ENCODE measurements around the gene TMEM260. TPM values are rescaled to one million over a fixed set of nuclear protein-coding genes. Genes with fewer than 3 reads are reported as not detected.
"Not testable (repeated sequence)": the region's sequence is repeated elsewhere in the genome, so short reads cannot be mapped to it uniquely, and the experiment has no call there.

The TMEM260 gene
- polyA plus RNA-seq, 1 donor = 22.7 TPM

- DNase-seq = no peak
- H3K36me3 ChIP-seq (ENCODE audit: control insufficient read depth, insufficient read depth, low read length) = peaks cover 16% of the 10 kb centered on the region
- no peaks in the 10 kb centered on the region for H3K9me3 ChIP-seq (ENCODE audit: control insufficient read depth, low read depth, low read length)
- H3K27me3 ChIP-seq (ENCODE audit: control insufficient read depth, insufficient read depth, low read length) = no peaks in the 10 kb centered on the region
- H3K4me1 ChIP-seq (ENCODE audit: control insufficient read depth, insufficient read depth, low read length) = no peaks in the 10 kb centered on the region
- 20% methylated on average over 1 of the region's 5 CpGs for WGBS (ENCODE audit: insufficient coverage, low lambda C conversion rate)
- no peak overlapping the region for H3K4me3 ChIP-seq (ENCODE audit: low read length)
- H3K27ac ChIP-seq (ENCODE audit: low read length) = no peak overlapping the region
Observed at GRCh38 chr14:56592746-56593544, 13.3 kb downstream of the TMEM260 start.

- Histone ChIP-seq H3K27ac (ENCODE audit: low read length) (no peak overlapping the region), H3K9me3 (ENCODE audit: control insufficient read depth, low read depth, low read length) (no peaks in the 10 kb centered on the region), H3K27me3 (ENCODE audit: control insufficient read depth, insufficient read depth, low read length) (no peaks in the 10 kb centered on the region), H3K36me3 (ENCODE audit: control insufficient read depth, insufficient read depth, low read length) (peaks cover 18% of the 10 kb centered on the region), H3K4me3 (ENCODE audit: low read length) (no peak overlapping the region), H3K4me1 (ENCODE audit: control insufficient read depth, insufficient read depth, low read length) (no peaks in the 10 kb centered on the region)
- WGBS (ENCODE audit: insufficient coverage, low lambda C conversion rate) = no CpG with 5 or more reads among the region's 1 CpG
- DNase-seq = no peak
Observed at GRCh38 chr14:56594428-56594827, 14.8 kb downstream of the TMEM260 start.

- no peak for DNase-seq
- Histone ChIP-seq H3K36me3 (ENCODE audit: control insufficient read depth, insufficient read depth, low read length) (peaks cover 9% of the 10 kb centered on the region), H3K4me3 (ENCODE audit: low read length) (no peak overlapping the region), H3K4me1 (ENCODE audit: control insufficient read depth, insufficient read depth, low read length) (no peaks in the 10 kb centered on the region), H3K27me3 (ENCODE audit: control insufficient read depth, insufficient read depth, low read length) (no peaks in the 10 kb centered on the region), H3K27ac (ENCODE audit: low read length) (no peak overlapping the region), H3K9me3 (ENCODE audit: control insufficient read depth, low read depth, low read length) (no peaks in the 10 kb centered on the region)
- no CpG with 5 or more reads among the region's 1 CpG for WGBS (ENCODE audit: insufficient coverage, low lambda C conversion rate)
Observed at GRCh38 chr14:56598519-56598918, 18.9 kb downstream of the TMEM260 start.

GRCh38 chr14:56603648-56604047 lies 24.1 kb downstream of the TMEM260 start:
- Histone ChIP-seq H3K4me1 (ENCODE audit: control insufficient read depth, insufficient read depth, low read length) (no peaks in the 10 kb centered on the region), H3K27ac (ENCODE audit: low read length) (no peak overlapping the region), H3K4me3 (ENCODE audit: low read length) (no peak overlapping the region), H3K27me3 (ENCODE audit: control insufficient read depth, insufficient read depth, low read length) (no peaks in the 10 kb centered on the region), H3K9me3 (ENCODE audit: control insufficient read depth, low read depth, low read length) (no peaks in the 10 kb centered on the region), H3K36me3 (ENCODE audit: control insufficient read depth, insufficient read depth, low read length) (peaks cover 12% of the 10 kb centered on the region)
- no peak for DNase-seq
- no CpG with 5 or more reads among the region's 2 CpGs for WGBS (ENCODE audit: insufficient coverage, low lambda C conversion rate)

GRCh38 chr14:56608689-56609088 lies 29.1 kb downstream of the TMEM260 start:
- 100% methylated on average over 1 of the region's 2 CpGs for WGBS (ENCODE audit: insufficient coverage, low lambda C conversion rate)

GRCh38 chr14:56611663-56612062 lies 32.1 kb downstream of the TMEM260 start:
- H3K27me3 ChIP-seq (ENCODE audit: control insufficient read depth, insufficient read depth, low read length); H3K27ac ChIP-seq (ENCODE audit: low read length); DNase-seq; H3K9me3 ChIP-seq (ENCODE audit: control insufficient read depth, low read depth, low read length); H3K4me1 ChIP-seq (ENCODE audit: control insufficient read depth, insufficient read depth, low read length); H3K4me3 ChIP-seq (ENCODE audit: low read length): not testable (repeated sequence)
- peaks cover 15% of the 10 kb centered on the region for H3K36me3 ChIP-seq (ENCODE audit: control insufficient read depth, insufficient read depth, low read length)
- no CpG with 5 or more reads among the region's 2 CpGs for WGBS (ENCODE audit: insufficient coverage, low lambda C conversion rate)

More at GRCh38 chr14:56608689-56609088, 29.1 kb downstream of the TMEM260 start:
- H3K27ac ChIP-seq (ENCODE audit: low read length) = no peak overlapping the region
- no peaks in the 10 kb centered on the region for H3K9me3 ChIP-seq (ENCODE audit: control insufficient read depth, low read depth, low read length)
- H3K36me3 ChIP-seq (ENCODE audit: control insufficient read depth, insufficient read depth, low read length) = peaks cover 21% of the 10 kb centered on the region
- H3K27me3 ChIP-seq (ENCODE audit: control insufficient read depth, insufficient read depth, low read length) = no peaks in the 10 kb centered on the region
- no peak overlapping the region for H3K4me3 ChIP-seq (ENCODE audit: low read length)
- no peaks in the 10 kb centered on the region for H3K4me1 ChIP-seq (ENCODE audit: control insufficient read depth, insufficient read depth, low read length)
- no peak for DNase-seq

- Histone ChIP-seq H3K9me3 (ENCODE audit: control insufficient read depth, low read depth, low read length) (no peaks in the 10 kb centered on the region), H3K4me3 (ENCODE audit: low read length) (no peak overlapping the region), H3K27me3 (ENCODE audit: control insufficient read depth, insufficient read depth, low read length) (no peaks in the 10 kb centered on the region), H3K4me1 (ENCODE audit: control insufficient read depth, insufficient read depth, low read length) (no peaks in the 10 kb centered on the region), H3K36me3 (ENCODE audit: control insufficient read depth, insufficient read depth, low read length) (peaks cover 32% of the 10 kb centered on the region), H3K27ac (ENCODE audit: low read length) (no peak overlapping the region)
- DNase-seq = no peak
Observed at GRCh38 chr14:56617084-56617483, 37.5 kb downstream of the TMEM260 start.

- Histone ChIP-seq H3K27ac (ENCODE audit: low read length) (no peak overlapping the region), H3K27me3 (ENCODE audit: control insufficient read depth, insufficient read depth, low read length) (no peaks in the 10 kb centered on the region), H3K36me3 (ENCODE audit: control insufficient read depth, insufficient read depth, low read length) (peaks cover 37% of the 10 kb centered on the region), H3K4me3 (ENCODE audit: low read length) (no peak overlapping the region), H3K4me1 (ENCODE audit: control insufficient read depth, insufficient read depth, low read length) (no peaks in the 10 kb centered on the region), H3K9me3 (ENCODE audit: control insufficient read depth, low read depth, low read length) (peaks cover 13% of the 10 kb centered on the region)
- WGBS (ENCODE audit: insufficient coverage, low lambda C conversion rate) = no CpG with 5 or more reads among the region's 3 CpGs
- no peak for DNase-seq
Observed at GRCh38 chr14:56630707-56631106, 51.1 kb downstream of the TMEM260 start.

GRCh38 chr14:56632195-56632594 lies 52.6 kb downstream of the TMEM260 start:
- WGBS (ENCODE audit: insufficient coverage, low lambda C conversion rate) = no CpG with 5 or more reads among the region's 2 CpGs
- H3K27ac ChIP-seq (ENCODE audit: low read length) = no peak overlapping the region

GRCh38 chr14:56633544-56633943 lies 53.9 kb downstream of the TMEM260 start:
- peaks cover 13% of the 10 kb centered on the region for H3K9me3 ChIP-seq (ENCODE audit: control insufficient read depth, low read depth, low read length)
- no peak overlapping the region for H3K27ac ChIP-seq (ENCODE audit: low read length)
- no peaks in the 10 kb centered on the region for H3K4me1 ChIP-seq (ENCODE audit: control insufficient read depth, insufficient read depth, low read length)
- H3K4me3 ChIP-seq (ENCODE audit: low read length) = no peak overlapping the region
- H3K36me3 ChIP-seq (ENCODE audit: control insufficient read depth, insufficient read depth, low read length) = peaks cover 57% of the 10 kb centered on the region
- no CpG with 5 or more reads among the region's 1 CpG for WGBS (ENCODE audit: insufficient coverage, low lambda C conversion rate)
- H3K27me3 ChIP-seq (ENCODE audit: control insufficient read depth, insufficient read depth, low read length) = no peaks in the 10 kb centered on the region
- no peak for DNase-seq

More at GRCh38 chr14:56632195-56632594, 52.6 kb downstream of the TMEM260 start:
- Histone ChIP-seq H3K4me1 (ENCODE audit: control insufficient read depth, insufficient read depth, low read length) (no peaks in the 10 kb centered on the region), H3K36me3 (ENCODE audit: control insufficient read depth, insufficient read depth, low read length) (peaks cover 51% of the 10 kb centered on the region), H3K9me3 (ENCODE audit: control insufficient read depth, low read depth, low read length) (peaks cover 13% of the 10 kb centered on the region), H3K4me3 (ENCODE audit: low read length) (no peak overlapping the region), H3K27me3 (ENCODE audit: control insufficient read depth, insufficient read depth, low read length) (no peaks in the 10 kb centered on the region)
- no peak for DNase-seq

- peaks cover 65% of the 10 kb centered on the region for H3K36me3 ChIP-seq (ENCODE audit: control insufficient read depth, insufficient read depth, low read length)
- H3K4me1 ChIP-seq (ENCODE audit: control insufficient read depth, insufficient read depth, low read length) = no peaks in the 10 kb centered on the region
- no peak overlapping the region for H3K27ac ChIP-seq (ENCODE audit: low read length)
- peaks cover 5% of the 10 kb centered on the region for H3K9me3 ChIP-seq (ENCODE audit: control insufficient read depth, low read depth, low read length)
- no peak overlapping the region for H3K4me3 ChIP-seq (ENCODE audit: low read length)
- no peak for DNase-seq
- no CpG with 5 or more reads among the region's 2 CpGs for WGBS (ENCODE audit: insufficient coverage, low lambda C conversion rate)
- no peaks in the 10 kb centered on the region for H3K27me3 ChIP-seq (ENCODE audit: control insufficient read depth, insufficient read depth, low read length)
Observed at GRCh38 chr14:56635041-56635440, 55.4 kb downstream of the TMEM260 start.

Data from large intestine (tissue), 3 donors.